Activated CD4-positive, alpha-beta memory T cell treated with anti-CD3 and anti-CD28 coated beads for 36 hours (primary cell): ENCODE results near the gene RAPSN. TPM values are rescaled to one million over a fixed set of nuclear protein-coding genes. Genes with fewer than 3 reads are reported as not detected.
A peak's percentile ranks its signal among the peaks of the same experiment; 100 is the strongest.

Experiments
- CTCF ChIA-PET: fragments of 350-600 bp; sonication (Branson Sonifier 250); formaldehyde crosslinking; loops from one replicate; lab custom pipeline; 2021; ENCODE audit warnings: antibody characterized with exemption, inconsistent platforms; lab: Charles Lee
- POLR2A ChIA-PET: fragments of 350-600 bp; sonication (Branson Sonifier 250); formaldehyde crosslinking; loops from one replicate; lab custom pipeline; 2021; ENCODE audit warnings: antibody characterized with exemption; lab: Charles Lee
- DNase-seq: peaks from one replicate; pipeline ENCODE4 v3.0.0-alpha.2; 2020
- H3K27ac Mint-ChIP-seq: one replicate; pipeline ENCODE4 v1.8.0; 2021; ENCODE audit warnings: mixed read lengths
- H3K27me3 Mint-ChIP-seq: one replicate; pipeline ENCODE4 v1.8.0; 2021; ENCODE audit warnings: mixed read lengths
- H3K36me3 Mint-ChIP-seq: one replicate; pipeline ENCODE4 v1.8.0; 2021; ENCODE audit warnings: mixed read lengths
- H3K4me1 Mint-ChIP-seq: one replicate; pipeline ENCODE4 v1.8.0; 2021; ENCODE audit warnings: low read depth, mixed read lengths
- H3K4me3 Mint-ChIP-seq: one replicate; pipeline ENCODE4 v1.8.0; 2021; ENCODE audit warnings: mild to moderate bottlenecking, mixed read lengths
- H3K9me3 Mint-ChIP-seq: one replicate; pipeline ENCODE4 v1.8.0; 2021; ENCODE audit warnings: mixed read lengths
- intact Hi-C: fragments of 100-400 bp; cut with micrococcal nuclease; formaldehyde crosslinking; loops from one replicate; pipeline ENCODE4 v1.15.1; 2023
- total RNA-seq, 2 experiments: library from RNA; stranded (reverse); gene quantifications; one replicate each; pipeline ENCODE4 v1.2.3, GENCODE V29; 2021

RAPSN gene
- total RNA-seq, 2 experiments from 2014 or later = 0.22 TPM; not detected in 1

DNA sequence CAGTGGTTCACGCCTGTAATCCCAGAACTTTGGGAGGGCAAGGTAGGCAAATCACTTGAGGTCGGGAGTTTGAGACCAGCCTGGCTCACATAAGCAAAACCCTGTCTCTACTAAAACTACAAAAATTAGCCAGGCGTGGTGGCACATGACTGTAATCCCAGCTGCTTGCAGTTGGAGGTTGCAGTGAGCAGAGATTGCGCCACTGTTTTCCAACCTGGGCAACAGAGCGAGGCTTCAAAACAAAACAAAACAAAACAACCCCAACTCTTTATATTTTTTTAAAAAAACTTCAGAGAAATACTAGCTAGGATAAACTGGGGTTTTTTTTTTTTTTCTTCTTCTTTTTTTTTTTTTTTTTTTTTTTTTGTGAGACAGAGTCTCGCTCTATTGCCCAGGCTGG, 31.8 kb upstream of the RAPSN start:
- DNase-seq = no peak
- H3K9me3 Mint-ChIP-seq = no peaks in the 10 kb centered on the region
- intact Hi-C loops = no loop called here
- no peaks in the 10 kb centered on the region for H3K27me3 Mint-ChIP-seq
- H3K27ac Mint-ChIP-seq = no peak overlapping the region
- H3K4me3 Mint-ChIP-seq = no peak overlapping the region
- H3K4me1 Mint-ChIP-seq = peaks cover 17% of the 10 kb centered on the region
- peaks cover 65% of the 10 kb centered on the region for H3K36me3 Mint-ChIP-seq
- CTCF ChIA-PET = no interaction called here
- POLR2A ChIA-PET = no interaction called here

GRCh38 chr11:47478651-47479329, 29.9 kb upstream of the RAPSN start:
- H3K27me3 Mint-ChIP-seq = no peaks in the 10 kb centered on the region
- intact Hi-C loops = no loop called here
- CTCF ChIA-PET = interaction anchor here (0.6 to 1.0 kb wide), 2 partner anchors 37 to 73 kb away, joined by 3 to 4 read pairs; no protein-coding TSS in a partner anchor
- POLR2A ChIA-PET = interaction anchor here (0.5 kb wide), 1 partner anchor 9 kb away, joined by 3 read pairs; no protein-coding TSS in a partner anchor
- no peak overlapping the region for H3K4me3 Mint-ChIP-seq
- H3K4me1 Mint-ChIP-seq = peaks cover 17% of the 10 kb centered on the region
- no peaks in the 10 kb centered on the region for H3K9me3 Mint-ChIP-seq
- no peak overlapping the region for H3K27ac Mint-ChIP-seq
- peaks cover 65% of the 10 kb centered on the region for H3K36me3 Mint-ChIP-seq
- no peak for DNase-seq

- Mint-ChIP-seq H3K9me3 (no peaks in the 10 kb centered on the region), H3K27ac (peak overlapping the region; percentile 64), H3K27me3 (no peaks in the 10 kb centered on the region), H3K36me3 (peaks cover 65% of the 10 kb centered on the region), H3K4me3 (no peak overlapping the region), H3K4me1 (peaks cover 17% of the 10 kb centered on the region)
- intact Hi-C loops = loop anchor here (1.0 kb wide), 1 partner anchor 33 kb away; no protein-coding TSS in a partner anchor
- no peak for DNase-seq
- ChIA-PET CTCF (interaction anchor here (0.6 to 1.1 kb wide), 2 partner anchors 24 to 38 kb away, joined by 3 read pairs; no protein-coding TSS in a partner anchor), POLR2A (no interaction called here)
These were observed 28.8 kb upstream of the RAPSN start for GRCh38 chr11:47477753-47478152.

DNA sequence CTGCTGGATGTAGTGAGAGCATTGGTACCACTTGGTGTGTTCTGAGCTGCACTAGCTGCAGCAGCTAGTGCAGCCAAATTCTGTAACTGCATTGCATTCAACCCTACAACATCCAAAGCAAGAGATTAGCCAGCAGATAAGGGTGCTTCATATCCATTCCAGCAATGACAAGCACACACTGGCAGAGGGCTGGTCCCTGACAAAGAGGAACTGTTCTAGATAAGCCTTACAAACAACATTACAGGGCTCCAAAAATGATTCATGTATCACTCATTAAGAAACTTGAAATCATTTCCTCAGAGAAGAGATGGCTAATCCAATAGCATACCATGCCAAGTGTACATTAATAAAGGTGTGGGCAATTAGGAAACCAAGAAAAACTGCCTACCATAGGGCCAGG, 28.4 kb upstream of the RAPSN start:
- peak overlapping the region; percentile 78 for H3K27ac Mint-ChIP-seq
- DNase-seq = peak; percentile 61
- H3K9me3 Mint-ChIP-seq = no peaks in the 10 kb centered on the region
- peaks cover 62% of the 10 kb centered on the region for H3K36me3 Mint-ChIP-seq
- H3K4me3 Mint-ChIP-seq = no peak overlapping the region
- no peaks in the 10 kb centered on the region for H3K27me3 Mint-ChIP-seq
- peaks cover 17% of the 10 kb centered on the region for H3K4me1 Mint-ChIP-seq
- intact Hi-C loops = loop anchor here (1.0 kb wide), 1 partner anchor 33 kb away; no protein-coding TSS in a partner anchor
- POLR2A ChIA-PET = interaction anchor here (0.5 kb wide), 1 partner anchor 13 kb away, joined by 4 read pairs; no protein-coding TSS in a partner anchor
- CTCF ChIA-PET = interaction anchor here (1.1 kb wide), 1 partner anchor 23 kb away, joined by 3 read pairs; no protein-coding TSS in a partner anchor

- H3K36me3 Mint-ChIP-seq = peaks cover 56% of the 10 kb centered on the region
- POLR2A ChIA-PET = no interaction called here
- no peak overlapping the region for H3K27ac Mint-ChIP-seq
- peaks cover 5% of the 10 kb centered on the region for H3K4me1 Mint-ChIP-seq
- CTCF ChIA-PET = interaction anchor here (0.6 to 1.6 kb wide), 3 partner anchors 17 to 283 kb away, joined by 4 read pairs; no protein-coding TSS in a partner anchor
- DNase-seq = no peak
- no peaks in the 10 kb centered on the region for H3K27me3 Mint-ChIP-seq
- intact Hi-C loops = no loop called here
- no peaks in the 10 kb centered on the region for H3K9me3 Mint-ChIP-seq
- H3K4me3 Mint-ChIP-seq = no peak overlapping the region
These were observed 21.7 kb upstream of the RAPSN start for GRCh38 chr11:47470671-47471070.

GRCh38 chr11:47469361-47470179, 20.6 kb upstream of the RAPSN start:
- H3K27me3 Mint-ChIP-seq = no peaks in the 10 kb centered on the region
- H3K36me3 Mint-ChIP-seq = peaks cover 50% of the 10 kb centered on the region
- intact Hi-C loops = no loop called here
- peaks cover 5% of the 10 kb centered on the region for H3K4me1 Mint-ChIP-seq
- DNase-seq = no peak
- H3K9me3 Mint-ChIP-seq = no peaks in the 10 kb centered on the region
- H3K4me3 Mint-ChIP-seq = no peak overlapping the region
- ChIA-PET POLR2A (no interaction called here), CTCF (interaction anchor here (1.6 kb wide), 1 partner anchor 95 kb away, joined by 4 read pairs; no protein-coding TSS in a partner anchor)
- H3K27ac Mint-ChIP-seq = peak overlapping the region; percentile 74

DNA sequence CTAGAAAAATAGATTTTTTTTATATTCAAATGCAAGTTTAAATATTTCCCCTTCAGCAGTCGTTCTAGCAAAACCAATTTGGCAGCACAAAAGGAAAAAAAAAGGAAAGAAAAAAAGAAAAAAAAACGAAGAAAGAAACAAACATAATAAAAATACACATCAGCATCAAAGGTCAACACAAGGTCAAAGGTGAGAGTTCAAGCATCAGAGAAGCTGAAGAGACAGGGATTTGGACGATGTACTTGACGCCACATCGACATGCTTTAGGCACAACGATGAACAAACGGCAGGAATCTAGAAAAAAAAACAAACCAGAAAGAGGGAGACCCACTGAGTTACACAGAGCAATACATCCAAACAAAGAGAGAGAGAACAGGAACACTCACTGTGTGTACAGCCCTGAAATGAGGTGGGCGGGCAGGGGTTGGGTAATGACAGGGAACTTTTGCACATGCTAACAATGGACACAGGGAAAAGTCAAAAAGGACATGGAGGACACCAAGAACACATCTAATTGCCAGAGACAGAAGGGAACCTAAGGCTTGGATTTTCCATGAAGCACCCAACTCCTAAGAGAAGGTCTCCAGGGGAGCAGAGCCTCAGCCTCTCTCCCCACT, 19.8 kb upstream of the RAPSN start:
- peaks cover 46% of the 10 kb centered on the region for H3K36me3 Mint-ChIP-seq
- ChIA-PET POLR2A (no interaction called here), CTCF (no interaction called here)
- H3K4me1 Mint-ChIP-seq = peaks cover 5% of the 10 kb centered on the region
- no peak for DNase-seq
- intact Hi-C loops = no loop called here
- H3K27me3 Mint-ChIP-seq = no peaks in the 10 kb centered on the region
- peak overlapping the region; percentile 74 for H3K27ac Mint-ChIP-seq
- no peak overlapping the region for H3K4me3 Mint-ChIP-seq
- no peaks in the 10 kb centered on the region for H3K9me3 Mint-ChIP-seq

DNA sequence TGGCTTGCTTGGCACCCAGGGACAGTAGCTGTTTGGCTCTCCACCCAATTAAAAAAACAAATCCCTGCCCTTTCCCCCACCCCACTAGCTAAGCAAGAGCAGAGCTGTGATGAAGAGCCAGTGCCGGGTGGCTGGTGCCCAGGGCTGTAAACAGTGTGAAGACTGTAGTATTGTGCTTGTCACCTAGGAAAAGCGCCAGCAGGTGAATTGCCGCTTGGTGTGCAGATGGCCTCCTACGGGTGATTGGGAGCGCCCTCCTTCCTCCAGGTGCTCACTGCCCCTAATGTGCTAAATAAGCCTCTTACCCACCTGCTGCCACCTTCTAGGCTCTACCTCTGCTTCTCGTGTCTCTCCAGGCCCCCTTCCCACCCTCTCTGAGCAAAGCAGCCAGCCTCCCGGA, 18.4 kb upstream of the RAPSN start:
- no peaks in the 10 kb centered on the region for H3K27me3 Mint-ChIP-seq
- DNase-seq = no peak
- H3K4me1 Mint-ChIP-seq = peaks cover 5% of the 10 kb centered on the region
- H3K27ac Mint-ChIP-seq = peak overlapping the region; percentile 33
- H3K4me3 Mint-ChIP-seq = no peak overlapping the region
- ChIA-PET CTCF (interaction anchor here (1.1 kb wide), 1 partner anchor 57 kb away, joined by 3 read pairs; no protein-coding TSS in a partner anchor), POLR2A (no interaction called here)
- H3K36me3 Mint-ChIP-seq = peaks cover 37% of the 10 kb centered on the region
- H3K9me3 Mint-ChIP-seq = no peaks in the 10 kb centered on the region
- intact Hi-C loops = no loop called here

DNA sequence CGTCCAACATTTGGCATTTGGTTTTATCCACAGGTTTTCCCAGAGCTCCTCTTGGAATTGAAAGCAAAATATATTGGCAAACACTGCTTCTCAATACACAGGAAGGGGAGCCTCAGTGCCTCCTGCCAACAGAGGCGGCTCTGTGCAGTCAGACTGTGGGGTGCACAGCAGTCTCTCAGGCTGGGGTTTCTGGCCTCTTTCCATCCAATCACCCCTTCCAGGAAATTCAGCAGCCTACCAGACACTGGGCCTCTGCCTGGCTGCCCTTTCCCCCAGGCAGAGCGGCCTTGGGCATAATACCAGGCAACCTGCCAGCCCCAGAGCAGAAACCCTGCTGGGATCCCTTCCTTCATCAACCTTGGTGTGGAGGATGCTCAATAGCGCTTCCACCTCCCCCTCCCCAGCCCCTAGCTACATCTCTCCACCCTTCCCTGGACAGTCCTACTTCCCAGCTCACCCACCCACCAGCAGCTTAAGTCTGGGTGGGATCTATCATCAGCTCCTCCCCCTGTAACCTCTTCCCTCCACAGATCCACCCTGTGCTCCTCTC, 17.8 kb upstream of the RAPSN start:
- no peak overlapping the region for H3K4me3 Mint-ChIP-seq
- H3K36me3 Mint-ChIP-seq = peaks cover 36% of the 10 kb centered on the region
- H3K27ac Mint-ChIP-seq = peak overlapping the region; percentile 33
- POLR2A ChIA-PET = no interaction called here
- intact Hi-C loops = no loop called here
- CTCF ChIA-PET = interaction anchor here (0.6 to 1.4 kb wide), 3 partner anchors 57 to 118 kb away, joined by 3 to 4 read pairs (median 3); no protein-coding TSS in a partner anchor
- no peak for DNase-seq
- H3K27me3 Mint-ChIP-seq = no peaks in the 10 kb centered on the region
- peaks cover 5% of the 10 kb centered on the region for H3K4me1 Mint-ChIP-seq
- no peaks in the 10 kb centered on the region for H3K9me3 Mint-ChIP-seq

- Mint-ChIP-seq H3K9me3 (no peaks in the 10 kb centered on the region), H3K4me1 (peaks cover 5% of the 10 kb centered on the region), H3K27ac (no peak overlapping the region), H3K4me3 (no peak overlapping the region), H3K27me3 (no peaks in the 10 kb centered on the region), H3K36me3 (peaks cover 31% of the 10 kb centered on the region)
- DNase-seq = no peak
- POLR2A ChIA-PET = no interaction called here
- intact Hi-C loops = no loop called here
- CTCF ChIA-PET = interaction anchor here (0.6 to 1.4 kb wide), 3 partner anchors 56 to 119 kb away, joined by 3 to 4 read pairs (median 3); no protein-coding TSS in a partner anchor
These were observed 17.3 kb upstream of the RAPSN start for GRCh38 chr11:47466201-47466600.

DNA sequence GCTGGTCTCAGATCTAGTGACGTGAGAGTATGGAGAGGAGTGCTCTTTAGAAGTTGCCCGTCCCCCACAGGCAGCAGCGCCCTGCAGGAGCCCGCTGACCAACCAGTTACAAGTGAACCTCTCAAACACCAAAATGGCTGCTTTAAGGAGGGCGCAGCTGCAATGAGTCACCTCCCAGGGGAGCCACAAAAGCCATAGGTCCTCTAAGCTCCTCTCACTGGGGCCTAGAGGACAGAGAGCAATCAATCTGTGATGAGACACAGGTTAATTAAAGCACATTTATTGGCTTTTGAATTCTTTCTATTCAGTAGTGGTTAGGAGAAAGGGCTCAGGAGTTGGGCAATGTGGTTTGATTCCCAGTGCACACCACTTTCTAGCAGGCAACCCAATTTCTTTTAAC, 15.5 kb upstream of the RAPSN start:
- Mint-ChIP-seq H3K4me3 (no peak overlapping the region), H3K4me1 (peaks cover 4% of the 10 kb centered on the region), H3K27me3 (no peaks in the 10 kb centered on the region), H3K36me3 (peaks cover 19% of the 10 kb centered on the region), H3K27ac (no peak overlapping the region), H3K9me3 (no peaks in the 10 kb centered on the region)
- CTCF ChIA-PET = interaction anchor here (1.0 kb wide), 1 partner anchor 12 kb away, joined by 4 read pairs; no protein-coding TSS in a partner anchor
- DNase-seq = no peak
- POLR2A ChIA-PET = no interaction called here
- intact Hi-C loops = no loop called here
